H54 (cell line): Measurements from ENCODE around the gene TRDMT1.

ENCODE experiments used
- DNase-seq: peaks from one replicate; pipeline ENCODE4 v3.0.0; 2011; ENCODE audit warnings: low spot score, mixed read lengths; ENCODE audit not compliant: insufficient read length
- FAIRE-seq: peaks from 3 replicates; lab custom pipeline; 2011; peaks lifted over from hg19 to GRCh38; lab: Jason Lieb, UNC
- POLR2A ChIP-seq: IDR thresholded peaks from 2 replicates; pipeline ENCODE4 v1.6.1; 2011; ENCODE audit warnings: low read depth, mild to moderate bottlenecking, low read length

TRDMT1 gene

GRCh38 chr10:17162828-17163227, 38.6 kb downstream of the TRDMT1 start:
- FAIRE-seq, result peak; percentile 15
- no peak for DNase-seq

GRCh38 chr10:17161775-17162174, 39.7 kb downstream of the TRDMT1 start:
- DNase-seq, result no peak
- no peak for TF ChIP-seq POLR2A
- FAIRE-seq, result no peak

More at GRCh38 chr10:17162828-17163227, 38.6 kb downstream of the TRDMT1 start:
- TF ChIP-seq POLR2A, result no peak

GRCh38 chr10:17157024-17157423, 44.4 kb downstream of the TRDMT1 start:
- DNase-seq (no peak), FAIRE-seq (no peak)
- no peak for TF ChIP-seq POLR2A

GRCh38 chr10:17155826-17156225, 45.6 kb downstream of the TRDMT1 start:
- no peak for TF ChIP-seq POLR2A
- no peak for DNase-seq
- peak; percentile 15 for FAIRE-seq

GRCh38 chr10:17154116-17154515, 47.4 kb downstream of the TRDMT1 start:
- TF ChIP-seq POLR2A, result no peak
- DNase-seq, result no peak
- no peak for FAIRE-seq

- FAIRE-seq (no peak), DNase-seq (no peak)
- no peak for TF ChIP-seq POLR2A
Observed at GRCh38 chr10:17153321-17153720, 48.2 kb downstream of the TRDMT1 start.

- TF ChIP-seq POLR2A, result no peak
- DNase-seq (no peak), FAIRE-seq (no peak)
Observed at GRCh38 chr10:17151716-17152115, 49.8 kb downstream of the TRDMT1 start.

GRCh38 chr10:17147884-17148489, 53.5 kb downstream of the TRDMT1 start:
- FAIRE-seq (peak; percentile 6), DNase-seq (no peak)
- TF ChIP-seq POLR2A, result no peak

- FAIRE-seq, result no peak
- TF ChIP-seq POLR2A, result no peak
Observed at GRCh38 chr10:17146892-17147291, 54.6 kb downstream of the TRDMT1 start.

GRCh38 chr10:17145239-17145638, 56.2 kb downstream of the TRDMT1 start:
- TF ChIP-seq POLR2A, result no peak
- FAIRE-seq, result no peak

More at GRCh38 chr10:17146892-17147291, 54.6 kb downstream of the TRDMT1 start:
- DNase-seq, result no peak

GRCh38 chr10:17144757-17145156, 56.7 kb downstream of the TRDMT1 start:
- DNase-seq (no peak), FAIRE-seq (peak; percentile 57)
- no peak for TF ChIP-seq POLR2A

More at GRCh38 chr10:17145239-17145638, 56.2 kb downstream of the TRDMT1 start:
- no peak for DNase-seq

GRCh38 chr10:17144032-17144431, 57.4 kb downstream of the TRDMT1 start:
- DNase-seq (no peak), FAIRE-seq (no peak)
- TF ChIP-seq POLR2A, result no peak

GRCh38 chr10:17143055-17143690, 58.3 kb downstream of the TRDMT1 start:
- TF ChIP-seq POLR2A, result no peak
- peak; percentile 33 for FAIRE-seq
- no peak for DNase-seq

- DNase-seq (no peak), FAIRE-seq (peak; percentile 6)
- no peak for TF ChIP-seq POLR2A
Observed at GRCh38 chr10:17141504-17142229, 59.8 kb downstream of the TRDMT1 start.
